ENCODE measurements around the gene S100A5. TPM values are rescaled to one million over a fixed set of nuclear protein-coding genes. Genes with fewer than 3 reads are reported as not detected.

Gene S100A5
- total and polyA plus RNA-seq, 9 of the 15 experiments (the other 6 are each of a cell fraction or from before 2014, with no cell fraction given): 0.56 to 1.4 (median 0.64) TPM; not detected in 5

GRCh38 chr1:153570874-153571273, 30.1 kb upstream of the S100A5 start:
- Histone ChIP-seq H3K4me2 (ENCODE audit: insufficient read depth, low read length) (no peak overlapping the region), H3K9me1 (ENCODE audit: control insufficient read depth, insufficient read depth, low read length) (peaks cover 3% of the 10 kb centered on the region), H4K20me1 (replicated peaks; ENCODE audit: control insufficient read depth, insufficient read depth, low read length) (no peaks in the 10 kb centered on the region), H3K36me3 (ENCODE audit: control insufficient read depth, insufficient read depth, low read length) (no peaks in the 10 kb centered on the region), H3K27me3 (ENCODE audit: control insufficient read depth in 2 of 2, insufficient read depth in 2 of 2, low read length in 2 of 2) (no peaks in the 10 kb centered on the region), H3K4me3 (no peak overlapping the region), H3K27ac (ENCODE audit: extremely low read depth, low read depth, low read length) (no peak overlapping the region), H3K4me1 (replicated peaks in 1 of 2; ENCODE audit: control insufficient read depth in 2 of 2, insufficient read depth in 2 of 2, low read length in 2 of 2) (peaks cover 32% of the 10 kb centered on the region in 2 experiments), H3K9ac (ENCODE audit: insufficient read depth in 1 of 2, low read depth in 2 of 2, low read length in 2 of 2) (no peak overlapping the region), H2AFZ (ENCODE audit: low read depth, low read length) (no peak overlapping the region), H3K9me3 (replicated peaks; ENCODE audit: control insufficient read depth, insufficient read depth, low read depth, low read length) (no peaks in the 10 kb centered on the region), H3K79me2 (ENCODE audit: control insufficient read depth, insufficient read depth, low read length) (no peaks in the 10 kb centered on the region)
- ChIA-PET POLR2A (interaction anchor here (1.0 kb wide), 1 partner anchor 53 kb away, joined by 5 read pairs; no protein-coding TSS in a partner anchor), CTCF (ENCODE audit: low intra/inter-chr PET ratio) (interaction anchor here (0.8 to 1.1 kb wide), 2 partner anchors 38 to 60 kb away, joined by 3 read pairs; no protein-coding TSS in a partner anchor)
- no peak for DNase-seq (ENCODE audit: extremely low read depth in 1 of 4, low spot score in 3 of 4)
- FAIRE-seq: no peak
- intact Hi-C loops (cut with micrococcal nuclease): no loop called here
- WGBS (ENCODE audit: insufficient coverage, low coverage, missing lambda C conversion rate): 61% methylated on average over 4 of the region's 5 CpGs
- no peak for ATAC-seq
- BruUV-seq (replicated peaks): no TSS peak
- TF ChIP-seq HDAC3 (IDR thresholded peaks at IDR 0.05; ENCODE audit: borderline replicate concordance, partially characterized antibody) (no peak), ILK (tag; IDR thresholded peaks at IDR 0.05; ENCODE audit: borderline replicate concordance, low read depth) (no peak), TOE1 (IDR thresholded peaks at IDR 0.05; ENCODE audit: borderline replicate concordance) (no peak), TOE1 (CRISPR knock-in tag; IDR thresholded peaks at IDR 0.05; ENCODE audit: borderline replicate concordance, low read depth) (no peak), PCBP1 (IDR thresholded peaks at IDR 0.05; ENCODE audit: low read depth, low read length, poor library complexity, severe bottlenecking) (no peak), CTCF (IDR thresholded peaks at IDR 0.05 in 2 of 3, conservative IDR thresholded peaks at IDR 0.05 in 1 of 3; ENCODE audit: insufficient read depth in 2 of 3, low read depth in 1 of 3, low read length in 3 of 3) (no peak), ZNF239 (CRISPR knock-in tag; IDR thresholded peaks at IDR 0.05) (no peak), MCM2 (IDR thresholded peaks at IDR 0.05; ENCODE audit: low read depth) (no peak), MXD1 (CRISPR knock-in tag; IDR thresholded peaks at IDR 0.05; ENCODE audit: borderline replicate concordance, poor library complexity, severe bottlenecking) (no peak), ID3 (CRISPR knock-in tag; IDR thresholded peaks at IDR 0.05) (no peak), ID3 (tag; IDR thresholded peaks at IDR 0.05) (no peak), ZBED1 (IDR thresholded peaks at IDR 0.05) (no peak), ZNF717 (CRISPR knock-in tag; IDR thresholded peaks at IDR 0.05) (no peak)
- in situ Hi-C loops (cut with MboI): no loop called here

Data from K562 (cell line).